GM12878 (cell line): Measurements from ENCODE around the gene SPTBN1.

ENCODE experiments used
- ATF2 ChIP-seq: IDR thresholded peaks from 2 replicates; pipeline ENCODE4 v1.6.1; 2012; ENCODE audit warnings: low read length, inconsistent platforms
- BCL11A ChIP-seq: IDR thresholded peaks from 2 replicates; pipeline ENCODE4 v1.6.1; 2011; ENCODE audit warnings: low read depth, low read length
- CTCF ChIP-seq, 3 experiments: IDR thresholded peaks in 2 of 3; conservative IDR thresholded peaks in 1 of 3; 2 replicates each; pipeline ENCODE4 v1.5.1; 2011; ENCODE audit warnings: low read depth in 3 of 3, low read length in 3 of 3, mild to moderate bottlenecking in 3 of 3, control low read depth in 2 of 3, moderate library complexity in 2 of 3, inconsistent platforms in 1 of 3, mixed read lengths in 1 of 3; ENCODE audit not compliant: control insufficient read depth in 2 of 3, insufficient read depth in 1 of 3; ENCODE audit errors: extremely low read depth in 1 of 3
- HDGF ChIP-seq: fragments of 450-650 bp; IDR thresholded peaks from 2 replicates; pipeline ENCODE4 v1.6.1; 2016; ENCODE audit warnings: antibody characterized with exemption
- MXI1 ChIP-seq: fragments of 150-350 bp; IDR thresholded peaks from 2 replicates; pipeline ENCODE4 v1.6.1; 2011; ENCODE audit warnings: low read depth, mild to moderate bottlenecking, inconsistent platforms, low read length, improper control_type of control experiment
- NBN ChIP-seq: fragments of 450-650 bp; IDR thresholded peaks from 2 replicates; pipeline ENCODE4 v1.6.1; 2016
- PAX8 ChIP-seq: fragments of 450-650 bp; IDR thresholded peaks from 2 replicates; pipeline ENCODE4 v1.6.1; 2017; ENCODE audit warnings: mild to moderate bottlenecking, moderate library complexity
- POLR2A ChIP-seq: IDR thresholded peaks from 2 replicates; pipeline ENCODE4 v1.6.1; 2011; ENCODE audit warnings: low read depth, mild to moderate bottlenecking, low read length
- USF2 ChIP-seq: IDR thresholded peaks from 2 replicates; pipeline ENCODE4 v1.6.1; 2011; ENCODE audit warnings: low read depth, low read length, improper control_type of control experiment, borderline replicate concordance
- YY1 ChIP-seq: IDR thresholded peaks from 2 replicates; pipeline ENCODE4 v1.6.1; 2011; ENCODE audit warnings: low read depth, mild to moderate bottlenecking, low read length

- no peak for TF ChIP-seq HDGF
- no peak for TF ChIP-seq YY1
- no peak for TF ChIP-seq CTCF (IDR thresholded peaks at IDR 0.05 in 2 of 3, conservative IDR thresholded peaks at IDR 0.05 in 1 of 3; ENCODE audit: control insufficient read depth in 2 of 3, extremely low read depth in 1 of 3, insufficient read depth in 1 of 3, low read depth in 3 of 3, low read length in 3 of 3)
- no peak for TF ChIP-seq PAX8
- TF ChIP-seq POLR2A, result no peak
- TF ChIP-seq ATF2, result no peak
- TF ChIP-seq NBN, result no peak
- TF ChIP-seq USF2, result no peak
- no peak for TF ChIP-seq BCL11A
- no peak for TF ChIP-seq MXI1
Measured at GRCh38 chr2:54577035-54577434, 120.9 kb downstream of the SPTBN1 start.
